ENCODE results near the gene S100PBP. TPM values are rescaled to one million over a fixed set of nuclear protein-coding genes. Genes with fewer than 3 reads are reported as not detected.

Gene S100PBP
- total and polyA plus RNA-seq, 10 of the 15 experiments (the other 5 are each of a cell fraction or from before 2014, with no cell fraction given): 17.0 to 98.3 (median 40.6) TPM

GRCh38 chr1:32891630-32892029 lies 74.2 kb downstream of the S100PBP start:
- DNase-seq (ENCODE audit: low read depth, low spot score) (no peak), FAIRE-seq (peak; percentile 44), ATAC-seq (no peak)
- ChIA-PET RAD21 (ENCODE audit: unreplicated experiment) (interaction anchor here (1.0 to 1.3 kb wide), 2 partner anchors 163 to 179 kb away, joined by 3 to 4 read pairs; no protein-coding TSS in a partner anchor), CTCF (interaction anchor here (1.0 to 6.5 kb wide), 3 partner anchors 10 to 266 kb away, joined by 3 to 36 read pairs (median 4); partner anchors contain the start of gene TMEM54), SMC1A (ENCODE audit: uncharacterized antibody, unreplicated experiment) (no interaction called here), POLR2A (no interaction called here)
- H3K4me3 ChIP-seq: no peak overlapping the region
- H3K79me2 ChIP-seq (ENCODE audit: control insufficient read depth, insufficient read depth, low read length): no peaks in the 10 kb centered on the region
- intact Hi-C loops (cut with micrococcal nuclease; ENCODE audit: unreplicated experiment): no loop called here
- in situ Hi-C loops (cut with MboI): no loop called here
- H3K36me3 ChIP-seq (ENCODE audit: control insufficient read depth in 2 of 2, insufficient read depth in 2 of 2, low read length in 1 of 2): no peaks in the 10 kb centered on the region
- no TSS peak for BruUV-seq (replicated peaks)
- peaks cover 12 to 18% of the 10 kb centered on the region in 2 experiments for H3K27me3 ChIP-seq (replicated peaks in 1 of 2; ENCODE audit: control insufficient read depth in 2 of 2, insufficient read depth in 2 of 2, low read length in 1 of 2)
- H3K9me3 ChIP-seq (replicated peaks; ENCODE audit: control insufficient read depth, insufficient read depth, low read length): no peaks in the 10 kb centered on the region; the same call in 2 of the 3 replicates
- WGBS (ENCODE audit: insufficient coverage, insufficient replicate concordance, low lambda C conversion rate, missing lambda C conversion rate): 43% methylated on average over 3 of the region's 3 CpGs
- no peak overlapping the region for H2AFZ ChIP-seq (ENCODE audit: control insufficient read depth, low read depth, low read length)
- H3K27ac ChIP-seq (ENCODE audit: control insufficient read depth, insufficient read depth): no peak overlapping the region
- H3K4me2 ChIP-seq (ENCODE audit: control insufficient read depth, insufficient read depth): no peak overlapping the region
- H3K4me1 ChIP-seq (ENCODE audit: control insufficient read depth, insufficient read depth, low read length): no peaks in the 10 kb centered on the region
- H3K9ac ChIP-seq (ENCODE audit: control insufficient read depth, insufficient read depth, low read length): no peak overlapping the region
- H4K20me1 ChIP-seq (ENCODE audit: control insufficient read depth, insufficient read depth): no peaks in the 10 kb centered on the region
- TF ChIP-seq ESRRA (IDR thresholded peaks at IDR 0.05; ENCODE audit: low read length) (no peak), ZNF687 (IDR thresholded peaks at IDR 0.05) (no peak), NKRF (conservative IDR thresholded peaks at IDR 0.05) (no peak), ETV6 (conservative IDR thresholded peaks at IDR 0.05 in 1 of 2, IDR thresholded peaks at IDR 0.05 in 1 of 2; ENCODE audit: borderline replicate concordance in 1 of 2, low read depth in 1 of 2) (no peak), PKNOX1 (IDR thresholded peaks at IDR 0.05) (no peak), SMARCA5 (IDR thresholded peaks at IDR 0.05) (no peak), ATF3 (IDR thresholded peaks at IDR 0.05; ENCODE audit: borderline replicate concordance, extremely low read depth, low read depth, low read length) (no peak), TARDBP (IDR thresholded peaks at IDR 0.05; ENCODE audit: borderline replicate concordance) (no peak), EP300 (IDR thresholded peaks at IDR 0.05; ENCODE audit: borderline replicate concordance in 1 of 2, control insufficient read depth in 1 of 2, low read depth in 2 of 2, low read length in 2 of 2) (no peak), RAD21 (IDR thresholded peaks at IDR 0.05; ENCODE audit: insufficient read depth, low read depth, low read length) (no peak), CREM (IDR thresholded peaks at IDR 0.05; ENCODE audit: low read depth) (no peak), KLF5 (IDR thresholded peaks at IDR 0.05; ENCODE audit: partially characterized antibody) (no peak), TCF12 (IDR thresholded peaks at IDR 0.05; ENCODE audit: low read depth, low read length) (no peak), HCFC1 (IDR thresholded peaks at IDR 0.05; ENCODE audit: low read length) (no peak), RB1 (IDR thresholded peaks at IDR 0.05; ENCODE audit: borderline replicate concordance) (no peak), RCOR1 (conservative IDR thresholded peaks at IDR 0.05; ENCODE audit: low read depth, low read length) (no peak), SMAD5 (IDR thresholded peaks at IDR 0.05; ENCODE audit: low read depth) (no peak), SUPT20H (IDR thresholded peaks at IDR 0.05; ENCODE audit: borderline replicate concordance, control insufficient read depth, low read depth, low read length) (no peak)

All from GM12878 (cell line).